ENCODE measurements around the gene RARRES2.
"Not testable (repeated sequence)": the region's sequence is repeated elsewhere in the genome, so short reads cannot be mapped to it uniquely, and the experiment has no call there.

GRCh38 chr7:150297978-150298377 is 43.5 kb downstream of the RARRES2 start:
- not testable (repeated sequence) for TF ChIP-seq CTCF (IDR thresholded peaks at IDR 0.05; ENCODE audit: low read depth, low read length, poor library complexity, severe bottlenecking); EZH2phosphoT487 (IDR thresholded peaks at IDR 0.05; ENCODE audit: borderline replicate concordance, low read length)

All from DOHH2 (cell line).